GM18517 (cell line): Measurements from ENCODE around the gene TFAP2E.
A peak's percentile ranks its signal among the peaks of the same experiment; 100 is the strongest.

Experiments
- ATAC-seq: cut with Tn5 transposase; IDR thresholded peaks from one replicate; pipeline ENCODE4 v1.9.1; 2021; ENCODE audit warnings: mild to moderate bottlenecking, moderate library complexity; ENCODE audit not compliant: unreplicated experiment

TFAP2E gene

DNA sequence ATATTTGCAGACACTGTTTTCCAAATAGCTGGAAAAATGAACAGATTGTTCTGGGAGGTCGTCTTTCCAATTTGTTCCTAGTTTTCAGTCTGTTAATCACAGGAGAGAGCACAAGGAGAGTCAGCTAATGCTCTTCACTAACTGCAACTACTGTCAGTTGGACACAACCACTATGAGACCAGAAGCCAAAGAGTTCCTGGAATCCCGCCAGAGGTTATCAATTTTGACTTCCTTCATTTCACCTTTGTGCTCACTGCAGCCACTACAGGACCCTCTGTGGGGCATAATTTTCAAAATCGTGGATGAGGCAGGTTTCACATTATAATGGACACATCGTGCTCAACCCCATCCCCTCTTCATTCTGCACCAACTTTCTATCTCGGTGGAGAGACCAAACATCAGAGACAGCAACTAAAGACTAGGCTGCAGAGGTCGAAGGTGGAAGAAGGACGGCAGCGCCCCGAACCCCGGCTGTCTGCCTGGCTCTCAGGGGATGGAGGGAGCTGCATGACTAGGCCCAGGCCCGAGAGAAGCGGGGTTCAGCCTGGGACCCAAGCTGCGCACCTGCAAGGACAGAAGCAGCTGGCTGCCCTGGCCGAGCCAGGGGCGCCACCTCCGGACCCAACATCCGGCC lies 16.5 kb upstream of the TFAP2E start:
- no peak for ATAC-seq

DNA sequence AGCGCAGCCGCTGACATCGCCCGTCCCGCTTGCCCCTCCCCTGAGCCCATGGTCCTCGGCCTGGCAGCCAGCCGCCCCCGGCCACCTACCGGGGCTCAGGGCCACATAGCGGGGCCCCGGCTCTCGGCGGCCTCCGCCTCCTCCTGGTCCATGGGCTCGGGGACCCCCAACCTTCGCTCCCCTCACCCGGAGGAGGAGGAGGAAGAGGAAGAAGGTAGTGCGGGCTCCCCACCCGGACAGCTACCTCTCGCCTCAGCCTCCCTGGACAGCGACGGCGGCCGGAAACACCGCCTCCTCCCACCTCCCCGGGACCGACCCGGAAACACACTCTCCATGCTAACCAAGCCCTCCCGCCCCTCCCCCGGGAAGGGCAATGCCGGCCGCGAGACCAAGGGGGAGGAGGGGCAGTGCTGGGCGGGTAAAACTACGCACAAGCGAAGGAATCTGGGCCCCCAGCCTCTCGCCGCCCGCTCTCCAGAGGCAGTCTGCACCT lies 15.9 kb upstream of the TFAP2E start, which contains the start of gene KIAA0319L:
Gene KIAA0319L (minus strand): TSS at position 286 of the 493 bp plus-strand sequence. CDS start 2,912 bp downstream, outside the sequence.
- peak; percentile 81 for ATAC-seq

DNA sequence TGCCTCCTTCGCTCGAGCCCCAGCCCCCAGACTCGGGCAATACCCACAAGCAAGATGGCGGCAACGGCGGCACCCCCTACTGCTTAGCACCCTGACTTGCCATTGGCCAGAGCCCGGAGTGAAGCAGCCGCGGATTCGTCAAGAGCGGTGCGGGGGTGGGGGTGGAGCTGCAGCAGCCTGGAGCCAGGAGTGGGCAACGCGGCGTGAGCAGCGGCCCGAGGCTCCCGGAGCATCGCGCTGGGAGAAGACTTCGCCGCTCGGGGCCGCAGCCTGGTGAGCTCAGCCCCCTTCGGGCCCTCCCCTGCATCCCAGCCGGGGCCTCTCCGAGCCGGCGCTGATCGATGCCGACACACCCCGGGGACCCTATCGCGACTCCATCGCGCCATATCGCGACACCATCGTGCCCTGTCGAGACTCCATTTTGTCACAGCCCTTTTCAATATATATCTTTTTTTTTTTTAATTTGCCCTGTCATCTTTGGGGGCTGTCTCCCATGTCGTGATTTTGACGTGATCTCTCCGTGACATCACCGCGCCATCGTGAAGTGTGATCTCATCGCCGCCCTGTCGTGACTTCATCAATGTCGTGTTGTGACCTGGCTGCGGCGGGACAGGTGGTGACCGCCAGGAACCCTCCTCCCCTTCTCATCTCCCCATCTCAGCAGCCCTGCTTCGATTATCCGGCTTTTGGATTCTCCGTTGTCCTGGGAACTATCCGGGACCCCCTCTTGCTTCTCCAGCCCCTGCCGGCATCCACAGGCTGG lies 15.3 kb upstream of the TFAP2E start, which contains the start of gene NCDN:
Gene NCDN (plus strand): TSS at position 189 of the 763 bp plus-strand sequence. CDS start 392 bp downstream, at position 581.
- peak; percentile 80 for ATAC-seq

DNA sequence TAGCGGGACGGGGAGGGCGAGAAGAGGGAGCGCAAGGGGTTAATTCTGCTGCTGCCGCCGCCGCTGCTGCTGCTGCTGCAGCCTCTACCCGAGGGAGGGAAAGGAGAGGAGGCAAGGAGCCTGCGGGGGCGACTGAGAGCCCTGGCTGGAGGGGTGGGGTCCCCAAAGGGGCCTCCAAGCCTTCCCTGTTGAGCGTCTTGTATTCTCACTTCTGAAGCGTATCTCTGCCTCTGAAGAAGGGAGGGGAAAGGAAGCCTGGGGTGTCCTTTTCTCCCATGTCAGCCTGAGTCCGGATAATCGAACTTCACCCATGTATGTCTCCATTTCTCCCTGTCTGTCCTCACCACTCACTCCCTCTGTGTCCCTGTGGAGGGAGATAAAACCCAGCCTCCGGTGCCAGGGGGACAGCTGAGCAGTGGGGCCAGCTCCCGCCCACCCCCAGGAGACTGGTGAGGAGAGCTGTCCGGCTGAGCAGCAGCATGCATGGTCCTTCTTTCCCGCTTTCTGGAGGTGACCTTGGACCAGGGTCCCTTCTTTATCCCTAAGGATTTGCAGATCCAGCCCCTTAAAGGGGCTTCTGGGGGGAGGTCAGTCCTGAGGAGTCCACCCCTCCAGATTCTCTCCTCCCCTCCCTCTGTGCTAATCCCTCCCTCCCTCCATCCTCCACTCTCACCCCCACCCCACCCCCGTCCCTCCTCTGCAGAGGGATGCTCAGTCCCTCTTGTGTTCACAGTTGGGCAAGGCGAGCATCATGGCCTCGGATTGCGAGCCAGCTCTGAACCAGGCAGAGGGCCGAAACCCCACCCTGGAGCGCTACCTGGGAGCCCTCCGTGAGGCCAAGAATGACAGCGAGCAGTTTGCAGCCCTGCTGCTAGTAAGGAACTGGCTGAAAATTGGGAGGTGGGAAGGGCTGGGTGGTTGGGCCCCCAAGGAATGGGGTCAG lies 14.5 kb upstream of the TFAP2E start:
- no peak for ATAC-seq

DNA sequence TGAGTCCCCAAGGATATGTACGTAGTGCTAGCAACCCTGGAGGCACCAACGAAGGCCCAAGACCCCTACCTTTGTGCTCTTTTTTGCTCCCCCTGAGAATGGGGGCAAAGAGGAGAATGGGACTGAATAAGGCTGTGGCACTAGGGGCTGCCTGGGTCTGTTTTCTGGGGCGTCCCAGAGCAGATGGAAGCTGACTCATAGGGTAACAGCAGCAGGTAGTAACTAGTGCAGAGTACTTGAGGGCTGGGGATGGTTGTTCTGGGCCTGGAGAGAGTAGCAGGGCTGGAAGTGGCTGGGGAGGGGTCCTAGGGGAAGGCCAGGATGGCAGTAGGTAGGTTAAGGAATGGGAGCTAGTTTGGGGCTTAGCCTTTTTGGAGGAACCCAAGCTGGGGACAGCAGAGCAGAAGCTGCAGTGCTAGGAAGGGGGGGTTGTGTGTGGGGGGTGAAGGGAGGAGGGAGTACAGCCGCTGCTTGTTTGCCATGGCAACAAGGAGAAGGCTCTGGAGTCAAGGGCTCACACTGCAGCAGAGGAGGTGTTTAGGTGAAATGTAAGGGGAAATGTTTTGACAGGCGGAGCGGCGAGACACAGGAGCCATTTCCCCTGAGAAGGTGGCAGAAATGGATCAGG lies 13.7 kb upstream of the TFAP2E start:
- ATAC-seq = no peak

DNA sequence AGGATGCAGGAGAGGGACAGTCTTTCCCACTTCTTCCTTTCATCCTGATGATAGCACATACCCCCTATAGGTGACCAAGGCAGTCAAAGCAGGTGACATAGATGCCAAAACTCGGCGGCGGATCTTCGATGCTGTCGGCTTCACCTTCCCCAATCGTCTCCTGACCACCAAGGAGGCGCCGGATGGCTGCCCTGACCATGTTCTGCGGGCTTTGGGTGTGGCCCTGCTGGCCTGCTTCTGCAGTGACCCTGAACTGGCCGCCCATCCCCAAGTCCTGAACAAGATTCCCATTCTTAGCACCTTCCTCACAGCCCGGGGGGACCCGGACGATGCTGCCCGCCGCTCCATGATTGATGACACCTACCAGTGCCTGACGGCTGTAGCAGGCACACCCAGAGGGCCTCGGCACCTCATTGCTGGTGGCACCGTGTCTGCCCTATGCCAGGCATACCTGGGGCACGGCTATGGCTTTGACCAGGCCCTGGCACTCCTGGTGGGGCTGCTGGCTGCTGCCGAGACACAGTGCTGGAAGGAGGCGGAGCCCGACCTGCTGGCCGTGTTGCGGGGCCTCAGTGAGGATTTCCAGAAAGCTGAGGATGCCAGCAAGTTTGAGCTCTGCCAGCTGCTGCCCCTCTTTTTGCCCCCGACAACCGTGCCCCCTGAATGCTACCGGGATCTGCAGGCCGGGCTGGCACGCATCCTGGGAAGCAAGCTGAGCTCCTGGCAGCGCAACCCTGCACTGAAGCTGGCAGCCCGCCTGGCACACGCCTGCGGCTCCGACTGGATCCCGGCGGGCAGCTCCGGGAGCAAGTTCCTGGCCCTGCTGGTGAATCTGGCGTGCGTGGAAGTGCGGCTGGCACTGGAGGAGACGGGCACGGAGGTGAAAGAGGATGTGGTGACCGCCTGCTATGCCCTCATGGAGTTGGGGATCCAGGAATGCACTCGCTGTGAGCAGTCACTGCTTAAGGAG lies 12.6 kb upstream of the TFAP2E start:
- no peak for ATAC-seq

DNA sequence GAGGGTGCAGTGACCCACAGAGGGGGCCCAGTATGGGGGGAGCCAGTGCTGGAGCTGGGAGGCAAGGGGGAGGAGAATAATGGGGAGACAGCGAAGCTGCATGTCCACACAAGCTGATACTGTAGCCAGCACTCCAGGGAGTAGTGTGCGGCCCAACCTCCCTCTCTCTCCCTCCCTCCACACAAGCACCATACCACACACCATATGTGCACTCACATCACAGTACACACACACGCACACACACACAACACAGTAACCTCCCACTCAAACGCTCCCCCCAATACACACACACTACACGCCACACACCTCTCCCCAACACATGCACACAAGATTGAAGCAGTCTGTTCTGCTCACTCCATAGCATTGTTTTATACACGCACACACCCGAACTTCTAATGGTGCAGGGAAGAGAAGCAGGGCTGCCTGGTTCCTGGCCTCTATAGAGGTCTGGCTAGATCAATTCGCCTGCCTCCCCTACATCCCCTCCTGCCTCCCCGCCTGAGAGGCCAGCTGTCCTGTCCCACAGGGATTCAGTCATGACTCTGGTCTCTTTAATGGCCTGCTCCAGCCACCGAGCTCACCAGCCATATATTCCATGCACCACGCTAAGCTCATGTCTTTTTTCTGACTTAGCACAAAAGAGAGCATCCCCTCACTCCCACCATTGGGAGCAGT lies 11.7 kb upstream of the TFAP2E start:
- no peak for ATAC-seq

DNA sequence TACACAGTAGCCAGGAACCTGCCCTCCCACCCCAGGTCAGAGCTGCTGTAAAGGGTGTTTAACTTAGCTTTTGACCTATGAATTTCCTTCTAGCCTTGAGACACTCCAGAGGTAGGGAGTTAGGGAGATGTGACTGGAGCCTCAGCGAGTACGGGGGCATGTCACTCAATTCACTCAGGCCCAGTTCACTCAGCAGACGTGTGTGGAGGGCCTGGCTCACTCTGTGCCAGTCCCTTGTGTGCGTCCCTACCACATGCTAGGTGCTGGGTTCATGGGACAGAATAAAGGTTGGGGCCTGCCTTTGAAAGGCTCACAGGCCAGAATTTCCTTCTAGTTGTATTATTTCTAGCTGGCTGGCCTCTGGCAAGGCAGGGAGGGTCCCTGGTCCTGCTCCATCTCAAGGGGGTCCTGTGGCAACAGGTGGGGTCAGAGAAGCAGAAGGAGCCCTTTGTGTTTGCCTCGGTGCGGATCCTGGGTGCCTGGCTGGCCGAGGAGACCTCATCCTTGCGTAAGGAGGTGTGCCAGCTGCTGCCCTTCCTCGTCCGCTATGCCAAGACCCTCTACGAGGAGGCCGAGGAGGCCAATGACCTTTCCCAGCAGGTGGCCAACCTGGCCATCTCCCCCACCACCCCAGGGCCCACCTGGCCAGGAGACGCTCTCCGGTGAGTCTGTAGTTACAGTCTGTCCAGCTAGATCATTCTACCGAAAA lies 11.0 kb upstream of the TFAP2E start:
- ATAC-seq = no peak

DNA sequence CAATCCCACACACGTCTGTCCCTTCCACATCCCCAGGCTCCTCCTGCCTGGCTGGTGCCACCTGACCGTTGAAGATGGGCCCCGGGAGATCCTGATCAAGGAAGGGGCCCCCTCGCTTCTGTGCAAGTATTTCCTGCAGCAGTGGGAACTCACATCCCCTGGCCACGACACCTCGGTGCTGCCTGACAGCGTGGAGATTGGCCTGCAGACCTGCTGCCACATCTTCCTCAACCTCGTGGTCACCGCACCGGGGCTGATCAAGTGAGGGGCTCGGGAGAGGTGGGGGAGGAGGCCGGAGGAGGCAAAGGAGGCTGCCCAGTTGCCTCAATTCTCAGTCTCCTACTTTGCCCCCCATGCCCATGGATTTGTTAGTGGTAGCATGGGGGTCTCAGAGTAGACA lies 9.9 kb upstream of the TFAP2E start:
- no peak for ATAC-seq

DNA sequence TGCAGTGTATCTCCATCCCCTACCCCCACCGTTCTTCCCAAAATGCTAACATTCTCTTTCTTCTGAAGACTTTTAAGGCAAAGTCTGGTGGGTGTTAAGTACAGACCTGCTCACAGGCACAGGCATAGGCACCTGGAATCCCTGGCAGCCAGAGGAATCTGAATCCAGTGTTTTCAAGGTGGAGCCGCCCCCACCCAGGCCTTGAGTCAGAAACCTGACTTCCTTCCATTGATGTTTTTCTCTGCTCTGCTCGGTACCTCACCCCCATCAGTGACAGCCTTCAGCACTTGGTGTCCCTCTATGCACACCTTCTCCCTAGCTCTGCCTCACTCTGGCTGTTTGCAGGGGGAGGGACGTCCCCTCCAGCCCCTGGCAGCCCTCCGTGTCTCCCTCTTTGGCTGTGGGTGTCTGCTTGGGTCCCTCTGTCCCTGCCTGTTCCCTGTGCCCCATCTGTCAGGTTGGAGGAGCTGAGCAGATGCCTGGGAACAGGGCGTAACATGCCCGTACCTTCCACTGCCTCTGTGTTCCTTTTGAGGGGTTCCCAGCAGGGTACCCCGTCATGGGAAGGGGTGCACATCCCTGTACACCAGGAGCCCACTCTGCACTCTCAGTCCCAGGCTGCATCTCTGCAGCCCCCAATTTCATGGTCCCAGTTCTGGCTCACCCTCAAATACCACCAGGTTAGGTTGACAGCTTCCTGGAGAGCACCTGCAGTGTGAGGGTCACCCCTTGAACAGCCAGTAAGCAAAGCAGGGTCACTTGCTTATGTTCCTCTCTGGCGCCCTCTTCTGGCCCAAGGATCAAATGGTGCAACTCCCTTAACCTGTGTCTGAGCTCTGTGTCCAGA lies 8.9 kb upstream of the TFAP2E start:
- ATAC-seq = no peak

DNA sequence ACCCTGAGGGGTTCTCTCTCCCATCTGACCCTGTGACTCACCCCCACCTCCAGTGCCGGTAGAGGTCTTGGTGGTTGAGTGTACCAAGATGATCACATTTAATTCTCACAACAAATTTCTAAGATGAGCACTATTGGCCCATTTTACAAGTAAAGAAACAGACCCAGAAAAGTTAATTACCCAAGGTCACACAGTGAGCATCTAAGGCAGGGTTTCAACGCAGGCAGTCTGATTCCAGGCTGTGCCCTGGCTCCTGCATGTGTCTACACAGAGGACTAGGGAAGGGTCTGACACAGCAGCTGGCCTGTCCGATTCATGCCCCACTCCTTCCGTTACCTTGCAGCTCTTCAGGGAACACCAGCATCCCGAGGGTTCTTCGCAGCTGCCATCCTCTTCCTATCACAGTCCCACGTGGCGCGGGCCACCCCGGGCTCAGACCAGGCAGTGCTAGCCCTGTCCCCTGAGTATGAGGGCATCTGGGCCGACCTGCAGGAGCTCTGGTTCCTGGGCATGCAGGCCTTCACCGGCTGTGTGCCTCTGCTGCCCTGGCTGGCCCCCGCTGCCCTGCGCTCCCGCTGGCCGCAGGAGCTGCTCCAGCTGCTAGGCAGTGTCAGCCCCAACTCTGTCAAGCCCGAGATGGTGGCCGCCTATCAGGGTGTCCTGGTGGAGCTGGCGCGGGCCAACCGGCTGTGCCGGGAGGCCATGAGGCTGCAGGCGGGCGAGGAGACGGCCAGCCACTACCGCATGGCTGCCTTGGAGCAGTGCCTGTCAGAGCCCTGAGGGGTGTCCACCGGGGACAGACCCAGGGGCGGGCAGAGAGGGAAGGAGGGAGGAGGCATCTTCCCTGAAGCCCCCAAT lies 8.0 kb upstream of the TFAP2E start:
- ATAC-seq = no peak

DNA sequence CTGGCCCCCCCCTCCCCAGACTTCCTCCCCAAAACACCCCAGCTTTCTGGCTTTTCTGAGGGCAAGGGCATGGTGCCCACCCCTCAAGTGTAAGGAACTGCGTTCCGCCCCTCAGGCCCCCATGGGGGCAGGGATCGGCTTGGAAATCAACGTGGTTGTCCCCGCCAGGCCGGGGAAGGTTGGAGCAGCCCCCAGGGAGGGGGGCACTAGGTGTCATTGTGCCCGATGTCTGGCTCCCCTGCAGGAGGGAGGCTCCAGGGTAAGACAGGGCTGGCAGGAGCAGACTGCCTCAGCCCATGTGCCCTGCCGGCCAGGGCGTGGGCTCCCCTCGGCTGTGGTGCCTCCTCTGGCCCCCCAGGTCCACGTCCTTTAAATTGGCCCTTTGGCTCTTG lies 7.4 kb upstream of the TFAP2E start:
- no peak for ATAC-seq

DNA sequence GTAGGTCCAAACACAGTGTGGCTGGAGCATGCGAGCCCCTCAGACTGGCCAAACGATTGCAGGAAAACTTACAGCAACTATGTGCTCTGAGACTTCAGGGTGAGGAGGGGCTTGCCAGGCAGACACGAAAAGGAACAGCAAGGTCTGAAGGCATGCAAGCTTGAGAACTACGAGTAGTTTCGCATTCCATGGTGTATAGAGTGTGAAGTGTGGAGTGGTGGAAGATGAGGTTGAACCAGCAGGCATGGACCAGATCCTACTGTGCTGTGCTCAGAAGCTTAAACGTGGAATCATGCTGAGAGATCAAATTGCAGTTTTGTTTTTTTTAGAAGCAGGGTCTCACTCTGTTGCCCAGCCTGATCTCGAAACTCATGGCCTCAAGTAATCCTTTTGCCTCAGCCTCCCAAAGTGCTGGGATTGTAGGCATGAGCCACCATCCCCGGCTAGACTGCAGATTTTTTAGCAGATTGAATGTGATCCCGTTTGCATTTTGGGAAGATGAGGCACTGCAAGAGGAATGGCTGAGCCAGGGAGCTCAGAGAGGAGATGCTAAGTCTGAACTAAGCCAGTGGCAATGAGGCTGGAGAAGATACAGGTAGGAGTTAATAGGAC lies 5.1 kb upstream of the TFAP2E start:
- no peak for ATAC-seq

DNA sequence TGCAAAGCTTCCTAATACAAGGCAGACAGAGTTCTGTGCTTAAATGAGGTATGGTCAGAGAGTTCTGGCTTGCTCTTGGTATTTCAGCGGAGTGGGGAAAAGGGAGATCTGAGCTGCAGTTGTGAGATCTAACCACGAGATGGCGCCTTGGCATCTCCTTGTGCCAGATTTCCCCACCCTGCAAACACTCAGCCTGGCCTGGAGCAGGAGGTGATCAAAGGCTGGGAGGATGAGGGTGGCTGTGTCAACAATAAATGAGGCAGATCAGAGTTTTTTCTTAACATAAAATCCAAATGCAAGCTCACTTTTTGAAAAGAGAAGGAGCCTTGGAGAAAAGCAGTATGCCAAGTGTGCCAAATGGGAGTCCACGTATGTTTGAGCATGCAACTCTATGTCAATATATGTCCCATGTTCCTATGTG lies 4.1 kb upstream of the TFAP2E start:
- ATAC-seq = no peak

DNA sequence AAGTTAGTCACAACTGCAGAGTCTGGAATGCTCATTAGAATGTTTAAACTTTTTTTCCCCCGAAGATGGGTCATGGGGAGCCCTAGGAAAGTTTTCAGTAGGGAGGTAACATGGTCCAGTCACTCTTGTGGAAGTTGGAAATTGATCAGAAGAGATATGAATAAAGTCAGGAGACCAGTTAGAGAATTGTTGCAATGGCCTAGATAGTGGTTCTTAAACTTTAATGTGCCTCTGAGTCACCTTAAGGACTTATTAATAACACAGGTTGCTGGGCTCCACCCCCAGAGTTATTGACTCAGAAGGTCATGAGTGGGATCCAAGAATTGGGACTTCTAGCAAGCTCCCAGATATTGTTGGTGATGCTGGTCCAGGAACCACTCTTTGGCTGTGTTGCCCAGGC lies 3.2 kb upstream of the TFAP2E start:
- ATAC-seq = no peak

DNA sequence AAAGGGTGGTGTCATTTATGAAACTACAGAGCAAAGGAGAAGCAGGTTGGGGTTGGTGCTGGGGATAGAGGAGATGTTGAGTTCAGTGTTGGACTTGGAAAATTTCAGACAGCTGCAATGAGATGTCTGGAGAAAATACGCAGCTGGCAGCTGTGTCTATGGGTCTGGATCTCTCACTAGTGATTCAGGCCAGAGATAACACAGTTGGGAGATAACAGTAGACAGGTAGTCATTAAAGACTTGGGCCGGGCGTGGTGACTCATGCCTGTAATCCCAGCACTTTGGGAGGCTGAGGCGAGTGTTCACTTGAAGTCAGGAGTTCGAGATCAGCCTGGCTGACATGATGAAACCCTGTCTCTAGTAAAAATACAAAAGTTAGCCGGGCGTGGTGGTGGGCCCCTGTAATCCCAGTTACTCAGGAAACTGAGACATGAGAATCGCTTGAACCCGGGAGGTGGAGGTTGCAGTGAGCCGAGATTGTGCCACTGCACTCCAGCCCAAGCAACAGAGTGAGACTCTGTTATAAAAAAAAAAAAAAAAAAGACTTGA lies 2.5 kb upstream of the TFAP2E start:
- no peak for ATAC-seq
